IMR-90 (cell line): ENCODE results near the gene DBH.

Source experiments
- BHLHE40 ChIP-seq: fragments of 150-350 bp; IDR thresholded peaks from 2 replicates; pipeline ENCODE4 v1.6.1; 2016; ENCODE audit warnings: mild to moderate bottlenecking, low read depth, low read length
- CEBPB ChIP-seq: IDR thresholded peaks from 2 replicates; pipeline ENCODE4 v1.6.1; 2012; ENCODE audit warnings: low read depth, low read length, improper control_type of control experiment
- CHD1 ChIP-seq: IDR thresholded peaks from 2 replicates; pipeline ENCODE4 v1.6.1; 2012; ENCODE audit warnings: low read depth, low read length, improper control_type of control experiment
- CTCF ChIP-seq: conservative IDR thresholded peaks from 2 replicates; pipeline ENCODE4 v1.5.1; 2012; ENCODE audit warnings: mild to moderate bottlenecking, low read depth, low read length, improper control_type of control experiment
- MAZ ChIP-seq: IDR thresholded peaks from 2 replicates; pipeline ENCODE4 v1.6.1; 2012; ENCODE audit warnings: low read depth, mild to moderate bottlenecking, low read length, improper control_type of control experiment, moderate library complexity, borderline replicate concordance
- NFE2L2 ChIP-seq: fragments of 150-350 bp; IDR thresholded peaks from 2 replicates; pipeline ENCODE4 v1.6.1; 2016; ENCODE audit warnings: low read depth, mild to moderate bottlenecking, low read length
- POLR2A ChIP-seq: IDR thresholded peaks from 2 replicates; pipeline ENCODE4 v1.6.1; 2012; ENCODE audit warnings: mild to moderate bottlenecking, low read depth, low read length
- RAD21 ChIP-seq: IDR thresholded peaks from 2 replicates; pipeline ENCODE4 v1.6.1; 2012; ENCODE audit warnings: low read length, improper control_type of control experiment
- RCOR1 ChIP-seq: IDR thresholded peaks from 2 replicates; pipeline ENCODE4 v1.6.1; 2012; ENCODE audit warnings: mild to moderate bottlenecking, low read length, improper control_type of control experiment; ENCODE audit not compliant: insufficient replicate concordance
- RFX5 ChIP-seq: IDR thresholded peaks from 2 replicates; pipeline ENCODE4 v1.8.0; 2012; ENCODE audit warnings: low read depth, mild to moderate bottlenecking, low read length, moderate library complexity
- SMC3 ChIP-seq: fragments of 150-350 bp; IDR thresholded peaks from 2 replicates; pipeline ENCODE4 v1.6.1; 2016; ENCODE audit warnings: low read depth, mild to moderate bottlenecking, antibody characterized with exemption, low read length, moderate library complexity
- USF2 ChIP-seq: fragments of 150-350 bp; IDR thresholded peaks from 2 replicates; pipeline ENCODE4 v1.6.1; 2017; ENCODE audit warnings: mild to moderate bottlenecking, antibody characterized with exemption, low read length, low read depth

GRCh38 chr9:133672503-133673257, 36.5 kb downstream of the DBH start:
- no peak for TF ChIP-seq CTCF
- no peak for TF ChIP-seq CHD1
- TF ChIP-seq SMC3 = no peak
- no peak for TF ChIP-seq POLR2A
- no peak for TF ChIP-seq USF2
- TF ChIP-seq MAZ = no peak
- no peak for TF ChIP-seq RFX5
- TF ChIP-seq RAD21 = no peak
- no peak for TF ChIP-seq CEBPB
- TF ChIP-seq NFE2L2 = no peak
- TF ChIP-seq RCOR1 = no peak
- TF ChIP-seq BHLHE40 = no peak
